NAMALWA (cell line): ENCODE results near the gene FBXL16.

ENCODE experiments used
- DNase-seq: peaks from one replicate; pipeline ENCODE4 v3.0.0-alpha.2; 2015; ENCODE audit warnings: low spot score

The FBXL16 gene

DNA sequence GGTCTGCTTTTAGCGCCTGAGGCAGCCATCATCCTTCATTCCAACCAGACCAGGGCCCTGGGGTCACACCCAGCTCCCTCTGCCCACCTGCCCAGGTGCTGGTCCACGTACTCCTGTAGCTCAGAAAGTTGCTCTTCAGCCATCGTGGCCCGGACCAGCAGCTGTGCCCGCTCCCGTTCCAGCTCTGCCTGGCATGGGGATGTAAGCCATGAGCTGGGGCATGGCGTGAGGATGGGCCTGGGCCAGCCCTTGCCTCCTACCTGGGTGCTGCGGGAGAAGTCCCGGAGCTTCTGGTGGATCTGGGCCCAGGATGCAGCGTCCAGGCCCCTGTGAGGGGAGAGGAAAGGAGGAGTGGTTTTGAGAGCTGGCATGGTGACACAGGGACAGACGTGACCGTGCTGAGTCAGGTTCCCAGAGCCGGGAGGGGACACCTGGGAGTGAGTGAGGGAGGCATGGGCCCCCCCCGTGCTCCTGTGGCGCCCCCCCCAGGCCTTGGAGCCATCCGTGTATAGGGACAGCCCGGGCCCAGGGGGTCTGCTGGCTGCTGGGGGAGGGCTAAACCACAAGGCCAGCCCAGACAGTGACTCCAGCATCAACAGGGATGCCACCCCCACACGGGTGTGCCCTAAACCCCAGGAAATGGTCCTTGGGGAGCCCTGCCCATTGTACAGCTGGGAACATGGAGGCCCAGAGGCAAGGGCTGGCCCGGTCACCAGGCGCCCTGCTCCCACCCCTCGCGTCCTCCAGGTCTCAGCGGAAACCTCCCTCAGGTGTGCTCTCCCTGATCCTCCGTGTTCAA is 17.4 kb upstream of the FBXL16 start:
- no peak for DNase-seq

DNA sequence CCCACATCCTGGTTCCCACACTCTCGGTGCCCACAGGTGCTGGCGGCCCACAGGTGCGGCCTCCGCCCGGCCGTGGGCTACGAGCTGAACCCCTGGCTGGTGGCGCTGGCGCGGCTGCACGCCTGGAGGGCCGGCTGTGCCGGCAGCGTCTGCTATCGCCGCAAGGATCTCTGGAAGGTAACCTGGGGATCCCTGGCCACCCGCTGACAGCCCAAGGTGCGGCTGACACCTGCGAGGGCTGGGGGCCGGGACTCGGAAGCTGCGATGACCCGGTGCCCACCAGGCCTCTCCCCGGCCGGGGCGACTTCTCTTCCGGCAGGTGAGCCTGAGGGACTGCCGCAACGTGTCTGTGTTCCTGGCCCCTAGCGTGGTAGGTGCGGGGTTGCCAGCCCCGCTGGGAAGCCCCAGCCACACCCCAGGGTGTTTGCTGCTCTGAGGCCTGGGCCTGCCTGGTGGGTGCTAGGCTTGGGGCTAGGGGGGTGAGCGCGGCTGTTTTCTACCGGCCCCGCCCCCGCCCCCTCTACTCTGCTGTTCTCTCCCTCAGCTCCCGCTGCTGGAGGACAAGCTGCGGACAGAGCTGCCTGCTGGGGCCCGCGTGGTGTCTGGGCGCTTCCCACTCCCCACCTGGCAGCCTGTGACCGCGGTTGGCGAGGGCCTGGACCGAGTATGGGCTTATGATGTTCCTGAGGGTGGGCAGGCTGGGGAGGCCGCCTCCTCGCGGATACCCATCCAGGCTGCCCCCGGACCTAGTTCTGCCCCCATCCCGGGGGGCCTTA is 16.4 kb upstream of the FBXL16 start:
- DNase-seq = no peak

DNA sequence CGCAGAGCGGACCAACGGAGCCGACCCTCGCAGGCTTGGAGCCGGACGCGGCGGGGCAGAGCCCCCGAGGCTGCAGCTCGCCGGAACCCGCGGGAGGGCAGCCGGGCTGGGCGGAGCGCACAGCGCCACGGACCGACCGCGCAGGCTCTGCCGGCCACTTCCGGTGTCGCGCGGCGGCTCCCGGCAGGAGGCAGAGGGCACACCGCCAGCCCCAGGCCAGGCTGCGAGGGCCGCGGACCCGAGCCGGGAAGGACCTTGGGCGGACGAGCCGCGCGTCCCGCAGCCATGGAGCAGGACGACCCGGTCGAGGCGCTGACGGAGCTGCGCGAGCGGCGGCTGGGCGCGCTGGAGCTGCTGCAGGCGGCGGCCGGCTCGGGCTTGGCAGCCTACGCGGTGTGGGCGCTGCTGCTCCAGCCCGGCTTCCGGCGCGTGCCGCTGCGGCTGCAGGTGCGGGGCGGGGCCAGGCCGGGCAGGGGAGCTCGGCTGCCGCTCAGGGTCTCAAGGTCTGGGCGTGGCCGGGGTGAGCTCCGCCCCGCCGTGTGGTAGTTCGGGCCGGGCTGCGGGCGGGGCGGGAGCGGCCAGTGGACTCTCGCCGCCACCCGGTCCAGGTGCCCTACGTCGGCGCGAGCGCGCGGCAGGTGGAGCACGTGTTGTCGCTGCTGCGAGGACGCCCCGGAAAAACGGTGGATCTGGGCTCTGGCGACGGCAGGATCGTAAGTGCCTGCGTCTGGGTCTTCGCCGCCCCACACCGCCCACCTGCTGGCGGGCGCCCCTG is 15.6 kb upstream of the FBXL16 start, which contains the start of gene ANTKMT:
Gene ANTKMT (plus strand): TSS at position 157 of the 775 bp plus-strand sequence. CDS start 129 bp downstream, at position 286.
- DNase-seq = peak; percentile 94

DNA sequence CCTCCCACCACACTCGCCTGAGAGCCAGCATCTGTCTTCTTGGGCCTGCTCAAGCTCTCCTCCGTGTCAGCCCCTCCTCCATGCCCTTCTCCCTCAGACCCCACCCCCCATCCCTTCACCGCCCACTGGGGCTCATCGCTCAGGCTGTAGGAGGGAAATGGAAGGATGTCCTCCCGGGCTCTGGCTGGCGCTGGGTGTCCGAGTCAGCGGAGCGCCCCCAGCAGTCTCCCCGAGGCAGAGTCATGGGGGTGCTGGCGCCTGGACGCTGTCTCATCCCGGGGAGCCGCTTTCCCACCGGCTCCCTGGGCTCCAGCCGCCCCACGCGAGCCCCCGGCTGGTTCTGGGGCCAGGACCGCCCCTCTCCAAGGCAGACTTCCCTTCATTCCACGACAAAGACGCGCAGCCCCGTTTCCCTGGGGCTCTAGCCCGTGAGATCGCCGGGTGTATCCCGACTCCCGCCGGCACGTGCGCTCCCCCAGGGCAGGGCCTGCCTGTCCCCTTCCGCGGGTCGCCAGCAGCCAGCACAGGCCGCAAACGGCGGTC is 14.9 kb upstream of the FBXL16 start:
- DNase-seq = peak; percentile 86

DNA sequence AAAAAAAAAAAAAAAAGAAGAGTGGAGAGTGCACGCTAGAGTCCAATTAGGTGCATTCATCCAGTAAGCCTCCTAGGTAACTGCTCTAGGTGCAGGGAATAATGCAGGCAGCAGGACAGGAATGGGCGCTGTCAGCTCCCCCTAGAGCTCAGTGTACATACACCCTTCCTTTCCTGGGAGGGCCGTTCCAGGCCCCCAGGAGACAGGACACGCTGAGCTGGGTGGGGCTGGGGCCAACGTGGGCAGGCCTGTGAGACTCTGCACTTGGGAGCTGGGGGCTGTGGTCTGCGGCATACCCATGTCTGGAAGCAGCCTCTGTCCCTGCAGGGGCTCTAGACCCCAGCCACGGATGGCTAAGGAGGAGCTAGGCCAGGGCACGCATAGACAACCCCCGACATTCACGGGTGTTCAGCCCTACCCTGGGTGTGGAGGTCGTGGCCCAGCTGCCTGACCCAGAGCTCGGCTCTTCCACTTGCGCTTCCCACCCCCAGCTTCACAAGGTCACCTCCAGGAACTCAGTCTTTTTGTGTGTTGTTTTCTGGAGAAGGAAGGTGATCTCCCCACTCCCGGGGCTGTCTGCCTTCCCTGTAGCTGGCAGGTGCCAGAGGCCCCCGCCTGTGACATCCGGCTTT is 14.3 kb upstream of the FBXL16 start:
- no peak for DNase-seq

DNA sequence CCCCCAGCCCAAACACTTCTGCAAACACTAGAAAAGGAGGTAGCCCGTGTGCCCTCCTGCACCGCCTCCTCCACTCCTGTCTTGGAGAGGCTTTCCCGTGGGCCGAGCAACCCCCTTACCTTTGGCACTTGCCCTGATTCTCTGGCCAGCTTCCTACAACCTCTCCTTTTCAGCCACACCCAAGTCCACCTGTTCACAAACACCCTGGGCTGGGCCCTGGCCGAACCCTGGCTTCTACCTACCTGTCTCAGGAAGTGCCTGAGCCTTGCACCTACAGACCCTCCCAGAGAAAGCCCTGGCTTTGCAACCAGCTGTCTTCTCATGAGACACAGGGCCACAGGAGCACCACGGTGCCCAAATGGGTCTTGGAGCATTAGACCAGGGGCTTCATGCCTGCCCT is 13.3 kb upstream of the FBXL16 start:
- DNase-seq = no peak

DNA sequence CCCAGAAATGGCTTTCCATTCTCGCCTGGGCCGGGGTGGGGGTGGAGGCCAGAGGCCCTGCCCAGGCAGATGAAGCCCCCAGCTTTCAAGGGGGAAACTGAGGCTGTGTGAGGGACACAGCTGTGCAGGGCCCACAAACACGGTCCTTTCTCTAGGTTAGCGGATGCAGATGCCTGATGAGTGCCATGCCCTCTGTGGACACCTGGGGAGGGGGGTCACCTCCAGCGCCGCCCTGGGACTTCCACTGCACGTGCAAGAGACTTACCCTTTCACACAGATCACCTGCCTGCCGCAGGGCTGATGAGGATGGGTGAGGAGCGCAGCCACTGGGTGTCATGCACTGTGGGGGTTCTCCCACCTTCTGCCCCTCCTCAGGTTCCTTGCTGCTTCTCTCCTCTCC is 12.8 kb upstream of the FBXL16 start:
- no peak for DNase-seq

DNA sequence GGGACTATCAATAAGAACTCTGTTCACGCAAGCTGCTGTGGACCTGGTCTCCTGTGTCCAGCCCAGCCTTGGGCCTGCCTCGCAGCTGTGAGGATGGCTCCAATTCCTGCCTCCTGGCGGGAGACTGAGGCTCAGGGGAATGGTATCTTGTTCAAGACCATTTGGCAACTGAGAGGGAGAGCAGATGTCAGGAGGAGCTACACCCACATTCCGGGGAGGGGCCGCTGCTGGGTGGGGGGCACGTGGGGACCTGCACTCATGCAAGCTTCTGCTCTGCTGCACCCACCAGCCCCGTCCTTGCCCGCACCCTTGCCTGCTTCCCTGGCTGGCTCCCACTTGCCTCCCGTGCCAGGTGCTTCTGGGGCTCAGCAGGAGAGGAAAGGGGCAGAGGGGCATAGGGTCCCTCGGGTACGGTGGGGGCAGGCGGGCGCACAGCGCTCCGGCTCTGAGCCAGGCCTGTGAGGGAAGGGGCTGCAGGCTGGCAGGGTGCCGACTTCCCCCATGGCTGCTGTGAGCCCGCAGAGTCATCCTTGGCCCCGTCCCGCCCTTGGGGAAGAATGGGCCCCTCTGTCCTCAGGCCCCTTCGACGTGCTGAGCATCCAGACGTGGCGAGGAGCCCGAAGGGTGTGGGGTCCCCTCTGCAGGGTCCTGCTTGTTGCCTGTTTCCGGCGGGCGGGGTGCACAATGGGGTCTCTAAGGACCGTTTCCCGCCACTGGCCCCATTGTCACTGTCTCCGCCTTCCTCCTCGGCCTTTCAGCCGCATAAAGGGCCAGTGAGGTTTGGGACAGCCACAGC is 12.0 kb upstream of the FBXL16 start:
- no peak for DNase-seq

DNA sequence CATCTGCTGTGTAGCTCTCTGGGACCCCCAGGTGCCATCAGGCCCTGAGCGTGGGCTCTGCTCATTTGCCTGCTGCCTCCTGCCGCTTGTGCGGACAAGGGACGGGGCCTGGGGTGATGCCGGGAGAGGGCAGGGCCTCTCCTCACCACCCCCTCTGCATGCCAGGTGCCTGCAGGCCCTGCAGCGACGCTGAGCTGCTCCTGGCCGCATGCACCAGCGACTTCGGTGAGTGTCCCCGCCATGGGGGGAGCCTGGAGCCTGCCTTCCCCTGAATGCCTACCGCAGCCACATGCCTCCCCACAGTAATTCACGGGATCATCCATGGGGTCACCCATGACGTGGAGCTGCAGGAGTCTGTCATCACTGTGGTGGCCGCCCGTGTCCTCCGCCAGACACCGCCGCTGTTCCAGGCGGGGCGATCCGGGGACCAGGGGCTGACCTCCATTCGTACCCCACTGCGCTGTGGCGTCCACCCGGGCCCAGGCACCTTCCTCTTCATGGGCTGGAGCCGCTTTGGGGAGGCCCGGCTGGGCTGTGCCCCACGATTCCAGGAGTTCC is 11.2 kb upstream of the FBXL16 start:
- no peak for DNase-seq

DNA sequence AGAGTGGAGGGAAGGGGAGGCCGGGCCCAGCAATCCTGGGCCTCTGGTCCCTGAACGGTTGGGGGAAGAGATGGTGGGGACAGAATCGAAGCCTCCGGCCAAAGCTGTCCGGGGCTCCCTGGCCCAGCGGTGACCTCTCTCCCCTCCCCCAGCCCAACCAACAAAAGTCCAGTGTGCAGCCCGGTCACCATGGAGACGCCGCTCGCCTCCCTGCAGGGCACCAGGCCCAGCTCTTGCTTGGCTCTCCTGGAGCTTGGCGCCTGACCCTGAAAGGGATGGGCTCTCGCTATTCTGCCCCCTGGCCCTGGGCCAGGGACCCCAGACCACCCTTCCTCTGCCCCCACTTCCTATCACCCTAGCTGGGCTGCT is 10.6 kb upstream of the FBXL16 start:
- no peak for DNase-seq

DNA sequence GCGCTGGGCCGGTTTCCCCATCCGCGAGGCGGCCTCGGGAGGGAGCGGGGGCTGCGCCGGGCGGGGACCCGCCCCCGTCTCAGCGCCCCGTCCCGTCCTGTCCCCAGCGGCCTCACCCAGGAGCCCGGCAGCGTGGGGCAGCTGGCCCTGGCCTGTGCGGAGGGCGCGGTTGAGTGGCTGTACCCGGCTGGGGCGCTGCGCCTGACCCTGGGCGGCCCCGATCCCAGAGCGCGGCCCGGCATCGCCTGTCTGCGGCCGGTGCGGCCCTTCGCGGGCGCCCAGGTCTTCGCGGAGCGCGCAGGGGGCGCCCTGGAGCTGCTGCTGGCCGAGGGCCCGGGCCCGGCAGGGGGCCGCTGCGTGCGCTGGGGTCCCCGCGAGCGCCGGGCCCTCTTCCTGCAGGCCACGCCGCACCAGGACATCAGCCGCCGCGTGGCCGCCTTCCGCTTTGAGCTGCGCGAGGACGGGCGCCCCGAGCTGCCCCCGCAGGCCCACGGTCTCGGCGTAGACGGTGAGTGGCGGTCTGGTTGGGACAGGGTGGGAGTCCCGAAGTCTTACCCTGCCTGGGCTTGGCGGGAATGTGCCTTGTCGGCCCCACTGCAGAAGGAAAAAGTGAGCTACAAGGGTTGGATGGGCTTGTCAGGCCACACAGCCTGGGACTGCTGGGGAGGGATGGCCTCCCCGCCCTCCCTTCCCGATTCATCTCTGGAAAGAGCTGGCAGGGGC is 10.0 kb upstream of the FBXL16 start:
- DNase-seq = no peak

DNA sequence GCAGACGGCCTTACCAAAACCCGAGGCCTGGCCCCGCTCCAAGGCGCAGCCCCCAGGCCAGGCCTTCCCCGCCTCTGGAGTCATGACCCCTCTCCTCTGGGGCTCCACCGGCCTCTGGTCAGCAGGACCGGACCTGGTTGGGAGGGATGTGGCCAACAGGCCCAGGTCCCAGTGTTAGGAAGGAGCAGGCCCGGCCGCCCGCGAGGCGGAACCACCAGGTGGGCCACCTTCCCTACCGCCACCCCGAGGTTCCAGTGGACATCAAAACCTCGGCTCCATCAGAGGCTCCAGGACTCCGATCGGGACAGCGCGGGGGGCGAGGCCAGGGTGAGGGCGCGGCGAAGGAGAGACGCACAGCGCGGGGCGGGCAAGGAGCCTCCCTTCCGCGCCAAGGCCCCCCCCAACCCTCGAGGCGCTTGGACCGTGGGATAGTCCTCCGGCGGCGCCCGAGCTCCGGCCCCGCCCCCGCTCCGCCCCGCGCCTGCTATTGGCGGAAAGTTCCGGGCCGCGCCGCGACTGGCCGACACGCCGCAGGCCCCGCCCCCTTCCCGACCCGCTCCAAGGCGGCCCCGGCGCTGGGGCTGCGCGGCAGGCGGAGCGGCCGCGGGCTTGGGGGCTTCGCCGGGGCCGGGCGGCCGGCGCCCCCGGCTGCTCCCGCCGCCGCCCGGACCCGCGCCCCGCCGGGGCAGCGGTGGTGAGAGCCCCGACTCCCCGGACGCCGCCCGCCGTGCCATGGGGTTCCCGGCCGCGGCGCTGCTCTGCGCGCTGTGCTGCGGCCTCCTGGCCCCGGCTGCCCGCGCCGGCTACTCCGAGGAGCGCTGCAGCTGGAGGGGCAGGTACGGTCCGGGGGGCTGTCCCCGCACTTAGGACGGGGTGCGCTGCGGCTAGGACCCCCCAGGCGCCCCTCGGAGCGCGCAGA is 9.2 kb upstream of the FBXL16 start, which contains the start of gene METRN:
Gene METRN (plus strand): TSS at position 561 of the 919 bp plus-strand sequence. CDS start 172 bp downstream, at position 733.
- DNase-seq = peak; percentile 79

DNA sequence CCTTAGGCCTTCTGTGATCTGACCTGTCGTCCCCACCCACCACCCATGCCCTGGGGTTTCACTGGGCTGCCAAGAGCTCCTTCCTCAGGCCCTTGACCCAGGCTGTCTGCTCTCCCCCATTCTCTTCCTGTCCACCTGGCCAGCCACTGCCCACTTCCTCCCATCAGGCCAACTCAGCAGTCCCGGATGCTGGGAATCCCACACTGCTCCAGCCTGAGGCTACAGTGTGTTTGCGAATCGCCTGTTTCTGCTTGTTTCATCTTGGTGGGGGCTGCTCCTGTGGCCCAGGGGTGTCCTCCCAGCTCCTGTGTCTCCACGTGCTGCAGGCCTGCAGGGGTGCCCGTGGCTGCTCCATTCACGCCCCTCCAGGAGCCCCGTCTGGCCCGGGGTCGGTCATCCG is 8.5 kb upstream of the FBXL16 start:
- no peak for DNase-seq

DNA sequence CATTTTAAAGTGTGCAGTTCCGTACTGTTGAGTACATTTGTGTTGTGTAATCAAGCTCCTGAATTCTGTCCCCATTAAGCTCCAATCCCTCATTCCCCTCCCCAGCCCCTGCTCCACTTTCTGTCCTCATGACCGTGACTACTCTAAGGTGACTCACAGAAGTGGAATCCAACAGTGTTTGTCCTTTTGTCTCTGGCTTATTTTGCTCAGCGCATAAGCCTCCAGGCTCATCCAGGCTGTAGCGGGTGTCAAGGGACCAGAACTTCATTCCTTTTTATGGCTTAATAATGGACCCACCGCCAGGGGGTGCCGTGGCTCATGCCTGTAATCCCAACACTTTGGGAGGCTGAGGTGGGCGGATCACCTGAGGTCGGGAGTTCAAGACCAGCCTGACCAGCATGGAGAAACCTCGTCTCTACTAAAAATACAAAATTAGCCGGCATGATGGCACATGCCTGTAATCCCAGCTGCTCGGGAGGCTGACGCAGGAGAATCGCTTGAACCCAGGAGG is 7.2 kb upstream of the FBXL16 start:
- peak; percentile 53 for DNase-seq

DNA sequence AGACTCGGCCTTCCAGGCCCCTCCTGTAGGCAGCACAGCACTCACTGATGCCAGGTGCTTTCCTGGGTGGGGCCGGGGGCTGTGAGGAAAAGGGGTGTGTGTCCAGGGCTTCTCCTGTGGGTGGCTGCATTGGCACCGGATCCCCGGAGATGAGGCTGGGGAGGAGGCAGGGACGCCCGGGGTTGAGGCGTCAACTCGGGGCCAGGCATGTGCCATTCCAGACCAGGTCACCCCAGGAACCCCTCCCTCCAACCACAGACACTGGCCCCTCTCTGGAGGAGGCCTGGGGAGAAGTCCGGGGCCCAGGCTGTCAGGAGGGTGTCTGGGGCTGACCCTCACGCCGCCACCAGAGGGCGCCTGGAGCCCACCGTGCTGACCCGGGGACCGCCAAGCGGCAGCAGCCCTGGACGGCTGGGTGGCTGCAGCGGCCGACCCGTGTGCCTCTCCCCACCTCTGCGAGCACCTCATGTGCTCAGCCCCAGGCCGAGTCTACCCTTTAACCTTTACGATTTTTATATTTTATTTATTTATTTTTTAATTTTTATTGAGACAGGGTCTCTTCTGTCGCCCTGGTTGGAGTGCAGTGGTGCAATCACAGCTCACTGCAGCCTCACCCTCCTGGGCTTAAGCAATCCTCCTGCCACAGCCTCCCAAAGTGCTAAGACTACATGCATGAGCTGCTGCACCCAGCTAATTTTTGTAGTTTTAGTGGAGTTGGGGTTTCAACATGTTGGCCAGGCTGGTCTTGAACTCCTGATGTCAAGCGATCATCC is 6.1 kb upstream of the FBXL16 start:
- peak; percentile 77 for DNase-seq

DNA sequence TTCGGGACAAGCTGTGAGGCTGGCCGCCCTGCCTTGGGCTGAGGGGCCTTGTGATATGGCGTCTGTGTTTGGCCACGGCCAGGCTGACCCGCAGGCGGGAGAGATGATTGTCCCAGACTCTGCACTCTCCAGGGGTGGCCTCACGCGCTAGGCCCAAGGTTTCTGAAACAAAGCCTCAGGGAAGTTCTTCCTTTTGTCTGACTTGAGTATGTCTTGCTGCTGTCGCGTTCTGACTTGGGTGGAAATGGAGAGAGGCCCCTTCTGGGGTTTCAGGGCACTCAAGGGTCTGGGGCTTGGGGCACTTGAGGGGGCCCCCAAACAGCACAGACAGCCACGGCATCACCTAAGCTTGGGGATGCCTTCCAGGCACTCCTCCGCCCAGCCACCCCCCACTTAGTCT is 5.5 kb upstream of the FBXL16 start:
- no peak for DNase-seq

DNA sequence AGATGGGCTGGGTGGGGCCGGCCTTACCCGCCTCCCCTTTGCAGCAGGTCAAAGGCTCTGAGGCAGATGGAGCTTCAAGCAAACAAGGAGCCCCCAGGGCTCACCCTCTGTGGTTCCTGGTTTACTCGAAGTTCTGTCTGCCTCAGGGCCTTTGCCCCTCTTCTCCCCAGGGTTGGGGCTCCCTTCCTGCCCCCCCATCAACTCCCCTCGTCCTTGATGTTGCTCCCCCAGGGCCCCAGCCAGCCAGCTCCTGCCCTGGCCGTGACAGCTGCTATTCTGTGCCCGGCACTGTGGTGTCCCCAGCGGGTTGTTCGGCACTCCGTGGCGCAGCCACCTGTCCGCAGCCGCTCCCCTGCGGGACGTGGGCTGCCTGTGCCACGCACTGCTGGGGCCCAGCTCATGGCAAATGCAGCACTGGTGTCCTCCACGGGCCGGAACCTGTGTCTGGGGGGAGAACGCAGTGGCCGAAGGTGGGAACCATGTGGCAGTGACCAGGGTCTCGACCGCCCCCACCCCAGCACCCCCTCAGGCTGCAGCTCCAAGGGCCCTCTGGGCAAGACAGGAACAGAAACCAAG is 5.0 kb upstream of the FBXL16 start:
- DNase-seq = no peak
